Bronchial smooth muscle cell (primary cell): Measurements from ENCODE around the gene FKBP1C. TPM values are rescaled to one million over a fixed set of nuclear protein-coding genes. Genes with fewer than 3 reads are reported as not detected.

Source experiments
- total RNA-seq: library from RNA; depleted of rRNA; stranded (reverse); fragments of >200 nt; gene quantifications from 2 replicates; pipeline ENCODE4 v1.2.1, GENCODE V29; 2014

Gene FKBP1C
- total RNA-seq: 0.09 and 0.63 TPM in 2 replicates

GRCh38 chr6:63211343-63211742, at the start of gene FKBP1C:
FKBP1C (plus strand) TSS chr6:63211469.

Other genes starting within 250 kb of the FKBP1C start
- under 0.01 TPM in 1 of 2 replicates, not detected in the other for gene LGSN, start 108.5 kb downstream of the FKBP1C start, total RNA-seq